GM18909 (cell line): ENCODE results near the gene YAE1.
A peak's percentile ranks its signal among the peaks of the same experiment; 100 is the strongest.

Source experiments
- ATAC-seq: cut with Tn5 transposase; IDR thresholded peaks from one replicate; pipeline ENCODE4 v1.9.1; 2021; ENCODE audit warnings: mild to moderate bottlenecking; ENCODE audit not compliant: unreplicated experiment, poor library complexity

YAE1 gene

DNA sequence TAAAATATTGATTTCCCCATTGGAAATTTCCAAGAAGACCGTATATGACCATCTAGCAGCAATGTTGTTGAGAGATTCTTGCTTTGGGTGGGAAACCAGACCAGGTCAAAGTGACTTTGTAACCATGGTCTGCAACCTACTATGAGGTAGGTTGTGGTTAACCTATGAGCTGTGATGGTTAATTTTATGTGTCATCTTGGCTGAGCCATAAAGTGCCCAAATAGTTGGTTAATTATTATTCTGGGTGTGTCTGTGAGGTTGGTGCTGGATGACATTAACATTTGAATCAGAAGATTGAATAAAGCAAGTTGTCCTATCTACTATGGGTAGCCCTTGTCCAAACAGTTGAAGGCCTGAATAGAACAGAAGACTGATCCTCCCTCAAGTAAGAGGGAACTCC is 38.9 kb downstream of the YAE1 start:
- peak; percentile 75 for ATAC-seq

DNA sequence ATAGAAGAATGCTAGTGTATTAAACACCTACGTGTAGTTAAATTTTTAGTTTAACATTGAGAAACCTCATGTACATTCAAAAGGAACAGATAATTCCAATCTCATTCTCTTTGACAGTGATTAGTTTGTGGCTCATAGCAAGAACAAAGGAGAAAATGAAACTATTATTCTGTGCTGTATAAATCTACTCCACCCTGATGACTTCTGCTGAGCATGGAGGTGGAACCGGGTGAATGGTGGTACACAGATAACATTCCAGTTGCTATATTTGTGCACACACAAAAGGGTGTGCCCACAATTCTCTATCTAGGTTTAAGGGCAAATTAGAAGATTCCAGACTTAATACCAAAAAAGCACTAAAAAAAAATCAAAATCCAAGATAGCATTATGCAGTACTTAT is 40.1 kb downstream of the YAE1 start:
- ATAC-seq: no peak

DNA sequence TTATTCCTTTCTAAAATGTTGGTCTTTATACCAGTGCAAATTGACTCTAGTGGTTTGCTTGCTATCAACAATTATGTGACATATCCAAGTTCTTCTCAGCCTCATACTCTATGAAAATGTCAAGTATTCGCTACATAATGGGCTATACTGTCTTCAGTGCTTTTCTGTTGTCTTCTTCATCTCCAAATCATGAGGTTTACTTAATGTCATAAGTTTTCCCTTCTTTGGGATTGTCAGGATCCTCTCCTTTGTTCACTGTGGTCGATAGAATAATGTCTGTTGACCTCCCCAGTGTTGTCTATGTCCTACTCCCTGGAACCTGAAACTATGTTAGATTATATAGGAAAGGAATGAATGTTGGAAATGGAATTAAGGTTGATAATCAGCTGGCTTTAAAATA is 40.7 kb downstream of the YAE1 start:
- ATAC-seq: no peak

DNA sequence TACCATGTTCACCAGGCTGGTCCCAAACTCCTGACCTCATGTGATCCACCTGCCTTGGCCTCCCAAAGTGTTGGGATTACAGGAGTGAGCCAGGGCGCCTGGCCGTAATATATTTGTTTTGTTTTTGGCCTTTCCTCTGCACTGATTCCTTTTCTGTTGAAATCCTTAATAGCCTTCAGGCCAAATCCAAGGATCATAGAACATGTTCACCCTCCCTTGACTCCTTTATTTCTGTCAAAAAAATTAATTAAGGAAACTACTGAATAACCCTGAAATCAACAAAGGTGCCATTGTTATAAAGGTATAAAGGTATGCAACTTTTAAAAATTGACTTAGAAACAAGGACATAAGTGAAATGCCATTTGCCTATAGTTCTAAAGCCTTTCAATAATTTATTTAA is 41.7 kb downstream of the YAE1 start:
- no peak for ATAC-seq

DNA sequence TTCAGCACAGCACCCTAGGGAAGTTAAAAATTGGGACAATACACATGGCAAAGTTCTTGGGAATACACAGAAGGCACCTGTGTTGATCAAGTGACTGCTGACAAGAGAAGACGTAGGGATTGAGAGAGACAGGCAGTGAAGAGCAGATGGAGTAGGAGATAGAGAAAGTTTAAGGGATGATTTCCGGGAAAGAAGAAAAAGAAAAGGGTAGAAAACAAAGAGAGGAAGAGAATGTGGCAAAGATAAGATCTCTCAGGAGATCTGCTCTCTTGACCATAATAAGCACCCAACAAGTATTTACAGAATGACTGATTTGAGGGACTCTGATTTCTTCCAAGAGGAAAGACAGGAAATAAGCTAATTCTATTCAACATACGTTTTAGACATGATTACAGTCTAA is 42.1 kb downstream of the YAE1 start:
- ATAC-seq: no peak

DNA sequence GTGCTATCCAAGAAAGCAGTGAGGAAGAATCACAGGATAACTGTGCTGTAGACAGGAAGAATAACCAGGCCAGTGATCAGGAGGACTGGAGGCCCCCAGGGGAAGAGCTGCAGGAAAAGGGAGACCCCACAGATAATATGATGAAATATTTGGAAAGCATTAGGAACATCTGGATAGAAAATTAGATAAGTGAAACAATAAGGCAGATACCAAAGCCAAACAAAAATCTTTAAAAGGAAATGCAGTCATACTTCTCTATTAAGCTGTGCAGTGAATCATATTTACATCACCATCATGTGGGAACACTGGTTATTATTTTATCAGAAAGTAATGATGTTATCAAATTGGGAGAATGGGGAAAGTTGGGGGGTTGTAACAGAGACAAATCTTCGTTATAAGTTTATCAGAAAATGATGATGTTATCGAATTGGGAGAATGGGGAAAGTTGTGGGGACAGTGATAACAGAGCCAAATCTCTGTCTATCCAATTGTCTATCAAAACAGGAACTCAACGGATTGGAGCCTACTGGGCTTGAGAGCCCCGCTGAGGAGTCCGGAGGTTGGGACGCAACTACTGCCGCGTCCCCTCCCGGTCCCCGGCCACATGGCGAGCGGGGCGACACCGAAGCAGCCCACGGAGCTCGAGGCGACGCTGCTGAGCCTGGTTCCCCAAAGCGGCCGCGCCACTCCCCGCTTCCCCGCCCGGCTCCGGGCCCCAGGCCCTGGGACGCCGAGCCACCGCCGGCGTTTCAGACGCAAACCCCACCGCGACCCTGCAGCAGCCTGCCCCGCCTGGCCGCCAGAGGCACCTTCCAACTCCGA is 43.1 kb downstream of the YAE1 start:
- ATAC-seq: peak; percentile 63

DNA sequence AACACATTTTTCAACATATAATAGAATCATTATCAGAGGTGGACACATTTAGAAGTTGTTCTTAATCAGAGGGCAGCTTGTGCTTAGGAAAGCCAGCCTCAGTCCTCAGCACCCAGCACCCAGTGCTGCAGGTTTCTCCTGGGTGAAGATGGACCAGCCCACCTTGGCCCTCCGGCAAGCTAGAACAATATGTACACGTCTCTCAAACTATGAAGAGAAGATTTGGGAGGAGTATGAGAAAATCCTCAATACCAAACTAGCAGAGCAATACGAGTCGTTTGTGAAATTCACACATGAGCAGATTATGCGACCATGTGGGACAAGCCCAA is 43.7 kb downstream of the YAE1 start:
- ATAC-seq: no peak

DNA sequence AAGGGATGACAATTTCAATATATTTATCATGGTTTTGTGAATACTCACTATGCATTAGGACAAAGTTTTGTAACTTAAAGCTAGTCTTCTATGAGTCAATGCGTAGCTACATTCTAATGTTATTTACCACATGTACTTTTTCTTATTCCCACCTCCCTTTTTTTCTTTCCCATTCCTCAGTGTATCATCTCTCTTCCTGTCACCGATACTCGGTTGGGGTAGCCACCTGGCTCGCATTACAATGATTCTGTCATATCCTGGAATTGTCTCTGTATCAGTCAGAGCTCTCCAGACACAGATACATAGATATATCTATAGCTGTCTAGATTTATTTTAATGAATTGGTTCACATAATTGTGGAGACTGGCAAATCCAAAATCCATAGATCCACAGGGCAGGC is 47.4 kb downstream of the YAE1 start:
- no peak for ATAC-seq

DNA sequence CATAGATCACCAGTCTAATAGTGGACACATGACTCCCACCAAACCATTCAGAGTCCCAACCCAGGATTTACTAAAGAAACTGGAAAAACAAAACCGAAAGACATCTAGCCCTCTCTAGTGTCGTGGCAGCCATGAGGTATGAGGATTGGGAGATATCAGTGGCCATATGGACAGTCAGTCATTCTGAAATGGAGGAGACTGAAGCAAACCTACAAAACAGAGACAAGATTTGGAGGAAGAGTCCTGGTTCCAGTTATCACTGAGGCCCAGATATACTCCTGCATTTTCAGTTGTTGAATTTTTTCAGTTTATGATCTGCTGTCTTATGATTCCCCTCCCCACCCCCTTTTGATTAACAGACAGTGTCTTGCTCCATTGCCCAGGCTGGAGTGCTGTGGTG is 48.1 kb downstream of the YAE1 start:
- ATAC-seq: no peak

DNA sequence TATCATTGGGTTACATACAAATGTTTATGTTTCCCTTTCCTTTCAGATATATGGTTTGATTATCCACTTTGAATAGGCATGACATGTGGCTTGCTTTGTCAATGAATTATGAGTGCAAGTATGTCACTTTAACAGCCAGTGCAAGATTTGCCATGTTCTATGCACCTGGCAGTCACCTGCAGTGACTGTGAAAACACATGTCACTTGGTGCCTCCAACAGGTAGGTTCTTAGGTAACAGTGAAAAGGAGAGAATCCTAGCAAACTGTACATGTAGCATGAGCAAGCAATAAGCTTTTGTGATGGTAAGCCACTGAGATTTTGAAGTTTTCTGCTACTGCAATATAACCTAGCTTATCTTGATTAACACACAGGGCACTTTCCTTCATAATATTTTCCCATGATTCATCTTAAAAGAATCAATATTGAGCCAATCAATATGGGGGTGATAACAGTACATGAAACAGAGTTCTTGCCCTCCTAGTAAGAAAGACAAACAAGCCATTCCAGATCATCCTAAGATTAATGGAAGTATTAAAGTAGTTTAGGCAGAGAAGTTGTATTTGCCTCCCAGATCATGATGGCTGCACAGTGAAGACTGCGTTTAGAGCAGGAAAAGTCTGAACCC is 49.3 kb downstream of the YAE1 start:
- ATAC-seq: no peak

DNA sequence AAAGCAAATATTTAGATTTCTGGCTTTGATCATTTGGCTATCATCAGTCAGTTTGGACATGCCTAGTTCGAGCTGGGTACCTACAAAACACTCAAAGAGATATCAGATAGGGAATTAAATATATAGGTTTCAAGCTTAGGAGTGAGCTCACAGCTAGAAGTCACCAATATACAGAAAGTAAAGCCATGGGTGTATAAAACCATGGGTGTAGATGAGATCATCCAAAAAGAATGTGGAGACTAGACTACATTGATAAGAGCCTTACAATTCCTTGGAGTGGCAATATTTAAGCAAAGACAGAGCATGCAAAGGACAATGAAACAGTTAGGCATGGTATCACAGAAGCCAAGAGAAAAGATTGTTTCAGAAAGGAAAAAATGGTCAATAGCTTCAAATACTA is 49.9 kb downstream of the YAE1 start:
- no peak for ATAC-seq

DNA sequence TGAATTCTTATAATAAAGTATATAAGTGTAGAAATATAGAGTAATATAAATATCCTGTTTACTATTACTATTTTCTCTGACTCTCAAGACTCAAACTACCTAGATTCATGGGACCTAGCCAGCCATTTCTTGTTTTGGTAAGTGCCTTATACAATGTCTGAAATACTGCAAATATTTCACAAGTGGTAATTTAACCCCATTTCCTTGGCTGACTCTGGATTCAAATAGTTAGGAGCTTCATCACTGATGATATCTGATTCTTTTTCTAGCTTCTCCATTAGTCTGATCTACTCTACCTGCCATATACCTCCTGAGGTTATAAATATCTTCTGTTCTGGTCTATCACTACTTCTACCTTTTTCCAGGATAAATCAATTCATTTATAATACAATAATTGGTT is 50.8 kb downstream of the YAE1 start:
- no peak for ATAC-seq

DNA sequence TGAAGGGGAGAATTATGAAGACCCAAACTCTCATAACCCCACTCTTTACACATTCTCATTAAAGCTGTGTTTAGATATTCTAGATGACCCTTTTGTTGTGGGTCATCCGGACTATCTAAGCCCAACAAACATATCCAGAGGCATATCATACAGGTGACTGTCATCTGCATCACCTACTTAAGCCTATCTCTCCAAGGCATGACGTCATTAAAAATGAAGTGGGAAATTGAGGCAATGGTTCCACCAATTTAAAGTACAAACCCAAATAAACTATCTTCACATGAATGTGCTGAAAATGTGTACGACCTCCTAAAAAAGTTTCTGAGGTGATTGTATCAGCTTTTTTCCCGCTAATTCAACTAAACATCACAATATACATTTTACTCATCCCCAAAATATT is 52.7 kb downstream of the YAE1 start:
- no peak for ATAC-seq

DNA sequence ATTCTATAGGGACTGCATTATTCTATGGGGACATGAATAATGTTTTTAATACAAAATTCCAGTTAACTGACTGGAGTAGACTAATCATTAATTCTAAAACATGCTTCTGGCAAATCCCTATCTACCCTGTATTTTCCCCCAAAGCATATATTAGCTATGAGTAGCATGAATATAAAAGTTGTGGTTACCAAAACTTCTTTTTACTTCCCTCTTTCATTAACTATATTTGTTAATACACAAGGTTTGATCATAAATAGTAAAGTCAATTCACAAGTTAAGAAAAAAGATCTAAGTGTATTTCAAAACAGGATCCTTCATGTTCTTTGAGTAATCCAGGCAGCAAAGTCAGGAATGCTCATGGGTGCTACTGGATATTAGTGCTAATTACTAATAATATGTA is 54.3 kb downstream of the YAE1 start:
- ATAC-seq: no peak

DNA sequence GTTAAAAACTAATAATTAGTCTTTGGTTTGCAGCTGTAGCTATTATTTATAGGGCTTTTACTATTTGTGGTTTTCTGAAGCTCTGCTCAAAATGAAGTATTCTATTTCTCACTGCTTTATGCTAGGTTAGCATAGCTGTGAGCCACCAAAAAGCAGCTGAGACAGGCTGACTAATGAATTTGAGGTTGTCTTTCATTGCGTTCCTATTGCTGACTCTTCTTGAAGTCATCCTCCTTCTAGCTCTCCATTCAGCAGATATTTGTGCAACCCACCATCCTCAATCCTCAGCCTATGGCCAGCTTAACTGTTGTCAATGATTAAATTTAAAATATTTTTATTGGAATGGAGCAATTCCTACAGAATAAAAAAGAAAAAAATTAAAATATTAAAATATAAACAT is 55.1 kb downstream of the YAE1 start:
- no peak for ATAC-seq

DNA sequence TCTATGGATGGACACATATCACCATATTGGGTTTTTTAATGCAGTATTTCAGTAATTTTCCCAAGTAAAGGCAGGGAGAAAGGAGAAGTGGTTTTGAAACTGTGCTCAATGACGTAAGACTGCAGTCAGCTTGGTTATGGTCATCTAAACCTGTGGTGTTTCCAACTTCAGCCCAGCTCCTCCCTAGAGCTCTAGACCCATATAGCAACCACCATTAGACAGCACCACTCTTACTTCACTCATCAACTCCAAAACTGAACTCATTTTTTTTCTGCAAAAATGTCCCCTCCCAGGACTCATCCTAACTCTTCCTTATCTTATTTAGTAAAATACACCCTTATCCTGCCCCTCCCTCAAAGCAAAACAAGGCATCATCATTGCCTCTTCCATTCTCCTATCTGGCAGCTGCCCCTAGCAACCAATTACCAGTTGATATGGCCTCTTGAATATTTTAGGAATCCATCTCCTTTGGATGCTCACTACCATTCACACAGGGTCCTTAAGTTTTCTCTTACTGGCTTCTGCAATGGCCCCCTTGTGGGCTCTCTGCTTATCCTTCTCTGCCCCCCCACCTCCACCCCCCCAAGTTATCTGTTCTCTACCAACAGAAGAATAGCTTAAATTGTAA is 55.7 kb downstream of the YAE1 start:
- no peak for ATAC-seq
